Caco-2 (cell line): ENCODE measurements around the gene PHLDA2. TPM values are rescaled to one million over a fixed set of nuclear protein-coding genes. Genes with fewer than 3 reads are reported as not detected.

Experiments used
- BruUV-seq: library from RNA; stranded (reverse); fragments of 400-500 nt; replicated peaks from 2 replicates; lab custom pipeline; 2021; lab: Mats Ljungman, UMichigan
- CTCF ChIA-PET: fragments of 300-600 bp; sonication (Branson Sonifier 250); formaldehyde crosslinking; loops from one replicate; lab custom pipeline; 2022; ENCODE audit warnings: antibody characterized with exemption; lab: Charles Lee
- POLR2A ChIA-PET: fragments of 300-600 bp; sonication (Branson Sonifier 250); formaldehyde crosslinking; loops from one replicate; lab custom pipeline; 2022; ENCODE audit warnings: antibody characterized with exemption; lab: Charles Lee
- DNase-seq, 2 experiments: peaks; one replicate each; pipeline versions ENCODE4 v3.0.0 to v3.0.0-alpha.2; 2020 to 2022
- H3K27me3 ChIP-seq: replicated peaks from 2 replicates; pipeline ENCODE4 v1.6.0; 2011; ENCODE audit warnings: low read length; ENCODE audit not compliant: control insufficient read depth, insufficient read depth
- H3K36me3 ChIP-seq: 2 replicates; pipeline ENCODE4 v1.5.1; 2011; ENCODE audit warnings: low read length; ENCODE audit not compliant: control insufficient read depth, insufficient read depth
- H3K4me1 ChIP-seq: fragments of 250-450 bp; sonication (Bioruptor Pico); 2 replicates; pipeline ENCODE4 v1.5.1; 2020; ENCODE audit warnings: mild to moderate bottlenecking
- H3K4me3 ChIP-seq: 2 replicates; pipeline ENCODE4 v1.5.1; 2011; ENCODE audit warnings: low read depth, mild to moderate bottlenecking, control low read depth, low read length
- H3K9me3 ChIP-seq: fragments of 250-450 bp; sonication (Bioruptor Pico); 2 replicates; pipeline ENCODE4 v1.5.1; 2020; ENCODE audit warnings: mild to moderate bottlenecking, moderate library complexity
- H3K27ac Mint-ChIP-seq: one replicate; pipeline ENCODE4 v1.8.0; 2022; ENCODE audit warnings: mixed read lengths; ENCODE audit not compliant: unreplicated experiment
- H3K27me3 Mint-ChIP-seq: one replicate; pipeline ENCODE4 v1.8.0; 2022; ENCODE audit warnings: mixed read lengths; ENCODE audit not compliant: insufficient read depth, unreplicated experiment
- H3K36me3 Mint-ChIP-seq: one replicate; pipeline ENCODE4 v1.8.0; 2022; ENCODE audit warnings: mild to moderate bottlenecking, mixed read lengths; ENCODE audit not compliant: insufficient read depth, unreplicated experiment
- H3K4me1 Mint-ChIP-seq: one replicate; pipeline ENCODE4 v1.8.0; 2022; ENCODE audit warnings: low read depth, mixed read lengths; ENCODE audit not compliant: unreplicated experiment
- H3K4me3 Mint-ChIP-seq: one replicate; pipeline ENCODE4 v1.8.0; 2022; ENCODE audit warnings: mild to moderate bottlenecking, moderate library complexity, mixed read lengths; ENCODE audit not compliant: unreplicated experiment
- H3K9me3 Mint-ChIP-seq: one replicate; pipeline ENCODE4 v1.8.0; 2022; ENCODE audit warnings: mixed read lengths; ENCODE audit not compliant: unreplicated experiment
- CTCF ChIP-seq, 2 experiments: fragments of 200-600 bp in 1 of 2; IDR thresholded peaks; 1 replicate in 1 of 2; 2 replicates in 1 of 2; pipeline versions ENCODE4 v1.5.1 to v1.8.0; 2011 to 2022; ENCODE audit warnings: antibody characterized with exemption in 1 of 2, control low read depth in 1 of 2, inconsistent platforms in 1 of 2, low read depth in 1 of 2, low read length in 1 of 2, mild to moderate bottlenecking in 1 of 2, moderate library complexity in 1 of 2; ENCODE audit not compliant: insufficient read depth in 1 of 2, severe bottlenecking in 1 of 2, unreplicated experiment in 1 of 2
- intact Hi-C: fragments of 100-400 bp; cut with micrococcal nuclease; formaldehyde crosslinking; loops from one replicate; pipeline ENCODE4 v1.10.0; 2022; ENCODE audit not compliant: unreplicated experiment
- total RNA-seq: library from RNA; stranded (reverse); gene quantifications from 2 replicates; pipeline ENCODE4 v1.2.3, GENCODE V29; 2022

PHLDA2 gene
- total RNA-seq, 1 experiment from 2014 or later, result 19.1 TPM

DNA sequence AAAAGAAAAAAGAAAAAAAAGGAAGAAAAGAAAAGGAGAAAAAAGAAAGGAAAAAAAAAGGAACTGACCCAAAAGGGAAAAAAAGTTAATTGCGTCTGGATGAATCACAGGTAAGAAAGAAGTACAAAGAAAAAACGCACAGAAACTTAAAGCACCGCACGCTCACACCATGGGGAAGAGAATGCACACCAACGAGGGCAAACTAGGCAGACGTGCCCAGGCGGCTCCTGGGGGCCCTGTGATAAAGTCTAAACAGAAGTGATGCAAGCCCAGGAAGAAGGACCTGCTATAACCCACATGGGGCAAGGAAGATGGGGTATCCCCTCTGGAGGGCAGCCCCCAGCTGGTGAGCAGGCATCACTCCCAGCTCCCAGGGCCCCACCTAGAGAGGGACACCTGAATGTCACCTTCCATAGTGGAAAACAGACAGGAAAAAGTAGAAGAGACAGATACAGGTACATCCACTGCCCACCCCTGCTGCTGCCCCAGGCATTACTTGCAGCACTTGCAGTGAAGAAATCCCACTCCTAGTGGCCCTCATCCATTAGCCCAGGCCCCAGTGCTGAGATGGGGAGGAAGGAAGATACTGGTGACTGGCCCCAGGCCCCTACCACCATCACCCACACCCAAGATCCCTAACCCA, 34.0 kb upstream of the PHLDA2 start:
- H3K36me3 Mint-ChIP-seq, result peaks cover 98% of the 10 kb centered on the region
- no peaks in the 10 kb centered on the region for H3K9me3 Mint-ChIP-seq
- H3K4me1 ChIP-seq, result no peaks in the 10 kb centered on the region
- no peak overlapping the region for H3K27ac Mint-ChIP-seq
- H3K4me3 ChIP-seq, result no peak overlapping the region
- no peaks in the 10 kb centered on the region for H3K27me3 Mint-ChIP-seq
- no peak for TF ChIP-seq CTCF (IDR thresholded peaks at IDR 0.05; ENCODE audit: insufficient read depth in 1 of 2, low read depth in 1 of 2, low read length in 1 of 2, severe bottlenecking in 1 of 2, unreplicated experiment in 1 of 2)
- intact Hi-C loops, result no loop called here
- BruUV-seq, result no TSS peak
- H3K9me3 ChIP-seq, result no peaks in the 10 kb centered on the region
- CTCF ChIA-PET, result no interaction called here
- no peak for DNase-seq
- H3K4me1 Mint-ChIP-seq, result no peaks in the 10 kb centered on the region
- POLR2A ChIA-PET, result no interaction called here
- H3K36me3 ChIP-seq, result peaks cover 11% of the 10 kb centered on the region
- no peak overlapping the region for H3K4me3 Mint-ChIP-seq
- no peaks in the 10 kb centered on the region for H3K27me3 ChIP-seq

DNA sequence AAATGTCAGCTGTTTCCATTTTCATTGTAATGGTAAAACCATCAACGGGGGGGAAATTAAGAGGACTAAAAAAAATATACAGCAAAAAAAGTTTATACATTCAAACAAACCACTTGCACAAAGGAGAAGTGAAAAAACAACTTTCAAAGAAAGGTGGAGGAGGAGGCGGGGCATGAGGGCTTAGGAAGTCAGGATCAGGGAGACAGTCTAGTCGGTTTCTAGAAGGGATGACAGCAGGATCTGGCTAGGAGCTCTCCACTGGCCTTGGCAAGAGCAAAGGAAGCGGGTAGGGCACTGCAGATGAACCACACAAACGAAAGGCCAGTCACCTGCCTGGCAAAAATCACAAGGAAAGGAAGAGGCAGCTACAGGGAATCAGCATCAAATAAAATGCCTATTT, 31.9 kb upstream of the PHLDA2 start:
- Histone ChIP-seq H3K36me3 (peaks cover 11% of the 10 kb centered on the region), H3K27me3 (no peaks in the 10 kb centered on the region), H3K4me1 (no peaks in the 10 kb centered on the region), H3K9me3 (no peaks in the 10 kb centered on the region), H3K4me3 (no peak overlapping the region)
- no peaks in the 10 kb centered on the region for H3K27me3 Mint-ChIP-seq
- no TSS peak for BruUV-seq
- CTCF ChIA-PET, result no interaction called here
- peaks cover 6% of the 10 kb centered on the region for H3K4me1 Mint-ChIP-seq
- H3K27ac Mint-ChIP-seq, result no peak overlapping the region
- intact Hi-C loops, result no loop called here
- H3K36me3 Mint-ChIP-seq, result peaks cover 96% of the 10 kb centered on the region
- no peak overlapping the region for H3K4me3 Mint-ChIP-seq
- DNase-seq, result no peak
- POLR2A ChIA-PET, result no interaction called here
- TF ChIP-seq CTCF (IDR thresholded peaks at IDR 0.05; ENCODE audit: insufficient read depth in 1 of 2, low read depth in 1 of 2, low read length in 1 of 2, severe bottlenecking in 1 of 2, unreplicated experiment in 1 of 2), result no peak
- H3K9me3 Mint-ChIP-seq, result no peaks in the 10 kb centered on the region

- H3K27me3 ChIP-seq, result no peaks in the 10 kb centered on the region
- Mint-ChIP-seq H3K4me1 (peaks cover 7% of the 10 kb centered on the region), H3K27ac (no peak overlapping the region), H3K4me3 (no peak overlapping the region), H3K27me3 (no peaks in the 10 kb centered on the region), H3K9me3 (no peaks in the 10 kb centered on the region), H3K36me3 (peaks cover 97% of the 10 kb centered on the region)
- no peaks in the 10 kb centered on the region for H3K4me1 ChIP-seq
- no peak for TF ChIP-seq CTCF (IDR thresholded peaks at IDR 0.05; ENCODE audit: insufficient read depth in 1 of 2, low read depth in 1 of 2, low read length in 1 of 2, severe bottlenecking in 1 of 2, unreplicated experiment in 1 of 2)
- DNase-seq, result no peak
- H3K9me3 ChIP-seq, result no peaks in the 10 kb centered on the region
- POLR2A ChIA-PET, result interaction anchor here (0.7 kb wide), 1 partner anchor 899 kb away, joined by 5 read pairs; no protein-coding TSS in a partner anchor
- H3K4me3 ChIP-seq, result no peak overlapping the region
- intact Hi-C loops, result no loop called here
- peaks cover 14% of the 10 kb centered on the region for H3K36me3 ChIP-seq
- no TSS peak for BruUV-seq
- CTCF ChIA-PET, result no interaction called here
These were observed 30.9 kb upstream of the PHLDA2 start for GRCh38 chr11:2960139-2960538.
